ENCODE results near the gene KANSL1L. TPM values are rescaled to one million over a fixed set of nuclear protein-coding genes. Genes with fewer than 3 reads are reported as not detected.
"Not testable (repeated sequence)": the region's sequence is repeated elsewhere in the genome, so short reads cannot be mapped to it uniquely, and the experiment has no call there.

The KANSL1L gene
- total RNA-seq, 4 donors from 2014 or later, result 16.6 to 83.3 (median 25.6) TPM

- Histone ChIP-seq H3K4me3 (no peak overlapping the region), H3K4me1 (no peaks in the 10 kb centered on the region), H3K9me3 (peaks cover 0 to 7% (median 3%) of the 10 kb centered on the region in 4 donors), H3K36me3 (no peaks in the 10 kb centered on the region), H3K27ac (no peak overlapping the region), H3K27me3 (no peaks in the 10 kb centered on the region)
- no peak for TF ChIP-seq CTCF (IDR thresholded peaks at IDR 0.05)
- TF ChIP-seq POLR2A (IDR thresholded peaks at IDR 0.05), result no peak
- no peak for DNase-seq
Measured at GRCh38 chr2:210180477-210180876, 9.3 kb upstream of the KANSL1L start.

GRCh38 chr2:210179351-210179990 is 8.3 kb upstream of the KANSL1L start:
- no peaks in the 10 kb centered on the region for H3K27me3 ChIP-seq
- TF ChIP-seq POLR2A (IDR thresholded peaks at IDR 0.05), result no peak
- no peak for TF ChIP-seq CTCF (IDR thresholded peaks at IDR 0.05)

GRCh38 chr2:210177769-210178168 is 6.6 kb upstream of the KANSL1L start:
- no peaks in the 10 kb centered on the region for H3K9me3 ChIP-seq
- no peaks in the 10 kb centered on the region for H3K27me3 ChIP-seq
- H3K4me3 ChIP-seq, result no peak overlapping the region
- no peak overlapping the region for H3K27ac ChIP-seq
- H3K4me1 ChIP-seq, result peaks cover 0 to under 1% (median 0%) of the 10 kb centered on the region in 4 donors
- no peaks in the 10 kb centered on the region for H3K36me3 ChIP-seq
- TF ChIP-seq POLR2A (IDR thresholded peaks at IDR 0.05), result no peak
- TF ChIP-seq CTCF (IDR thresholded peaks at IDR 0.05), result no peak
- DNase-seq, result no peak

More at GRCh38 chr2:210179351-210179990, 8.3 kb upstream of the KANSL1L start:
- no peak overlapping the region for H3K4me3 ChIP-seq
- DNase-seq, result no peak
- no peaks in the 10 kb centered on the region for H3K36me3 ChIP-seq
- no peak overlapping the region for H3K27ac ChIP-seq
- H3K9me3 ChIP-seq, result peaks cover 0 to 7% (median 0%) of the 10 kb centered on the region in 4 donors
- no peaks in the 10 kb centered on the region for H3K4me1 ChIP-seq

GRCh38 chr2:210177115-210177514 is 5.9 kb upstream of the KANSL1L start:
- not testable (repeated sequence) for H3K27me3 ChIP-seq, DNase-seq, H3K27ac ChIP-seq, H3K4me1 ChIP-seq, H3K36me3 ChIP-seq, H3K4me3 ChIP-seq, H3K9me3 ChIP-seq

GRCh38 chr2:210174086-210174485 is 2.9 kb upstream of the KANSL1L start:
- Histone ChIP-seq H3K9me3 (no peaks in the 10 kb centered on the region), H3K4me3 (no peak overlapping the region), H3K27me3 (no peaks in the 10 kb centered on the region), H3K36me3 (no peaks in the 10 kb centered on the region), H3K4me1 (peaks cover 0 to 9% (median 0%) of the 10 kb centered on the region in 4 donors), H3K27ac (no peak overlapping the region)
- DNase-seq, result no peak
- no peak for TF ChIP-seq POLR2A (IDR thresholded peaks at IDR 0.05)
- no peak for TF ChIP-seq CTCF (IDR thresholded peaks at IDR 0.05)

- Histone ChIP-seq H3K36me3 (no peaks in the 10 kb centered on the region), H3K4me1 (peaks cover 0 to 20% (median 0%) of the 10 kb centered on the region in 4 donors), H3K9me3 (no peaks in the 10 kb centered on the region), H3K27ac (peak overlapping the region; percentile 97 to 100 (median 98)), H3K27me3 (no peaks in the 10 kb centered on the region), H3K4me3 (peak overlapping the region; percentile 77 to 89 (median 85))
- DNase-seq, result no peak
- TF ChIP-seq CTCF (IDR thresholded peaks at IDR 0.05) (no peak), POLR2A (IDR thresholded peaks at IDR 0.05) (no peak)
Measured at GRCh38 chr2:210172219-210172575, 988 bp upstream of the KANSL1L start.
